ENCODE data around the gene TBRG1. TPM values are rescaled to one million over a fixed set of nuclear protein-coding genes. Genes with fewer than 3 reads are reported as not detected.

Gene TBRG1
- total and polyA plus RNA-seq, 2 experiments from 2014 or later: 27.6 to 43.1 TPM

- H3K4me2 ChIP-seq (ENCODE audit: unreplicated experiment): no peak overlapping the region
- H3K27me3 ChIP-seq (replicated peaks; ENCODE audit: insufficient read depth): no peaks in the 10 kb centered on the region
- no peaks in the 10 kb centered on the region for H3F3A ChIP-seq (ENCODE audit: insufficient read depth)
- H3K9me2 ChIP-seq (ENCODE audit: insufficient read depth): no peaks in the 10 kb centered on the region
- no peaks in the 10 kb centered on the region for H3K4me1 ChIP-seq (ENCODE audit: insufficient read depth)
- no peaks in the 10 kb centered on the region for H4K20me1 ChIP-seq (ENCODE audit: insufficient read depth)
- DNase-seq: no peak
- no peaks in the 10 kb centered on the region for H3K79me2 ChIP-seq (ENCODE audit: insufficient read depth)
- no peak for TF ChIP-seq EZH2 (IDR thresholded peaks at IDR 0.05; ENCODE audit: insufficient read depth, poor library complexity, severe bottlenecking)
- no peak for TF ChIP-seq EZH2phosphoT487 (IDR thresholded peaks at IDR 0.05; ENCODE audit: insufficient read depth, low read depth)
- no peak overlapping the region for H2AFZ ChIP-seq
- no peaks in the 10 kb centered on the region for H3K36me3 ChIP-seq (ENCODE audit: low read depth)
- WGBS, 2 experiments (ENCODE audit: low coverage in 1 of 2, low lambda C conversion rate in 2 of 2, missing lambda C conversion rate in 2 of 2): 95 to 100% methylated on average over 2 of the region's 2 CpGs
- no peaks in the 10 kb centered on the region for H3K9me3 ChIP-seq (ENCODE audit: low read depth)
- no peak overlapping the region for H3K27ac ChIP-seq
- in situ Hi-C loops (cut with MboI): loop anchor here (10.0 kb wide), 1 partner anchor 171 kb away; no protein-coding TSS in a partner anchor
- H3K4me3 ChIP-seq: no peak overlapping the region
- H3K9ac ChIP-seq: no peak overlapping the region
These were observed 41.2 kb downstream of the TBRG1 start for GRCh38 chr11:124663861-124664260.

DNA sequence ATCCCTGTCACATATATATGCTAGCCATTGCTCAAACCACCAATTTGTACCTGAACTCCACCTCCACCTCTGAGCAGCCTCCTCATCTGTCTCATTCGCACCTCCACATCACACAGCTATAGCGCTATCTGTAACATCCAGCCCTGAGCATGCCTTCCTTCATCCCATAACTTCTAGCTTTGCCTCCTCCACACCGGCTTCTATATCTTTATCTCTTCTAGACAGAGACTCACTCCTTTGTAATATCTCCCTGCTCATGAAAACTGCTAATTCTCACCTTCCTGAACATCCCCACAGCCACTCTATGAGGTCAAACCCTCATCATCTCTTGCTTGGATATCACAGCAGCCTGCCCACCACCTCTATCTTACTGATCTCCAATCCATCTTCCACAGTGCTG is 44.9 kb downstream of the TBRG1 start:
- no peaks in the 10 kb centered on the region for H3K27me3 ChIP-seq (replicated peaks; ENCODE audit: insufficient read depth)
- DNase-seq: no peak
- in situ Hi-C loops (cut with MboI): loop anchor here (10.0 kb wide), 1 partner anchor 167 kb away; no protein-coding TSS in a partner anchor
- no peak overlapping the region for H3K4me3 ChIP-seq
- no peaks in the 10 kb centered on the region for H3K9me3 ChIP-seq (ENCODE audit: low read depth)
- H2AFZ ChIP-seq: no peak overlapping the region
- no peak overlapping the region for H3K27ac ChIP-seq
- 0 out of 2 replicates have a peak, but pooled peaks cover 3% of the 10 kb centered on the region for H3K4me1 ChIP-seq (ENCODE audit: insufficient read depth)
- H3K4me2 ChIP-seq (ENCODE audit: unreplicated experiment): no peak overlapping the region
- no peak overlapping the region for H3K9ac ChIP-seq
- H3F3A ChIP-seq (ENCODE audit: insufficient read depth): no peaks in the 10 kb centered on the region
- H3K79me2 ChIP-seq (ENCODE audit: insufficient read depth): no peaks in the 10 kb centered on the region
- no peaks in the 10 kb centered on the region for H3K9me2 ChIP-seq (ENCODE audit: insufficient read depth)
- TF ChIP-seq EZH2phosphoT487 (IDR thresholded peaks at IDR 0.05; ENCODE audit: insufficient read depth, low read depth) (no peak), EZH2 (IDR thresholded peaks at IDR 0.05; ENCODE audit: insufficient read depth, poor library complexity, severe bottlenecking) (no peak)
- no peaks in the 10 kb centered on the region for H3K36me3 ChIP-seq (ENCODE audit: low read depth)
- no peaks in the 10 kb centered on the region for H4K20me1 ChIP-seq (ENCODE audit: insufficient read depth)
- 97 to 100% methylated on average over 3 of the region's 3 CpGs for WGBS, 2 experiments (ENCODE audit: low coverage in 1 of 2, low lambda C conversion rate in 2 of 2, missing lambda C conversion rate in 2 of 2)

GRCh38 chr11:124669193-124669592 is 46.5 kb downstream of the TBRG1 start:
- H3K4me3 ChIP-seq: no peak overlapping the region
- H2AFZ ChIP-seq: no peak overlapping the region
- TF ChIP-seq EZH2 (IDR thresholded peaks at IDR 0.05; ENCODE audit: insufficient read depth, poor library complexity, severe bottlenecking) (no peak), EZH2phosphoT487 (IDR thresholded peaks at IDR 0.05; ENCODE audit: insufficient read depth, low read depth) (no peak)
- no peaks in the 10 kb centered on the region for H3K9me3 ChIP-seq (ENCODE audit: low read depth)
- in situ Hi-C loops (cut with MboI): loop anchor here (10.0 kb wide), 1 partner anchor 166 kb away; no protein-coding TSS in a partner anchor
- H3K27ac ChIP-seq: no peak overlapping the region
- 23 to 25% methylated on average over 8 of the region's 8 CpGs for WGBS, 2 experiments (ENCODE audit: low coverage in 1 of 2, low lambda C conversion rate in 2 of 2, missing lambda C conversion rate in 2 of 2)
- no peaks in the 10 kb centered on the region for H4K20me1 ChIP-seq (ENCODE audit: insufficient read depth)
- no peaks in the 10 kb centered on the region for H3K9me2 ChIP-seq (ENCODE audit: insufficient read depth)
- 0 out of 2 replicates have a peak, but pooled peaks cover 8% of the 10 kb centered on the region for H3K4me1 ChIP-seq (ENCODE audit: insufficient read depth)
- no peaks in the 10 kb centered on the region for H3F3A ChIP-seq (ENCODE audit: insufficient read depth)
- no peaks in the 10 kb centered on the region for H3K79me2 ChIP-seq (ENCODE audit: insufficient read depth)
- no peak overlapping the region for H3K9ac ChIP-seq
- no peak overlapping the region for H3K4me2 ChIP-seq (ENCODE audit: unreplicated experiment)
- H3K36me3 ChIP-seq (ENCODE audit: low read depth): no peaks in the 10 kb centered on the region
- no peaks in the 10 kb centered on the region for H3K27me3 ChIP-seq (replicated peaks; ENCODE audit: insufficient read depth)
- peak; percentile 63 for DNase-seq

DNA sequence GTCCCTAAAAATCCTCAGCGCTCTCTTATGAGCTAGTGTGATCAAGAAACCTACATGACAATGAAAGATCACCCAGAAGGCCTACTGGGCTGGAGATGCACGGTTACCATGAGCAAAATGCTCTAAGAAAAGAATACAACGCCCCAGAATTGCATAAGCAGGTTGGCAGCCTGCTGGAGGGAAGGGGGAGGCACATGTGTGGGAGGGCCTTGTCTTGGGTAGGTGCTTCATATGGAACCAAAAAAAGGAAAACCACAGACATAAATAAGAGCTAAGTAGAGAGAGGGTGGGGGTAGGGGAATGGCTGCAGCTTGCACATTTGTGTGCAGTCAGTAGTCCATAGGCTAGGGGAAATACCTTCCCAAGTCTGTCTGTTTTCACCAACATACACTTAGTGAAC is 48.1 kb downstream of the TBRG1 start:
- H3K4me3 ChIP-seq: no peak overlapping the region
- no peak for TF ChIP-seq EZH2 (IDR thresholded peaks at IDR 0.05; ENCODE audit: insufficient read depth, poor library complexity, severe bottlenecking)
- no peaks in the 10 kb centered on the region for H3F3A ChIP-seq (ENCODE audit: insufficient read depth)
- H3K4me2 ChIP-seq (ENCODE audit: unreplicated experiment): no peak overlapping the region
- H3K9me2 ChIP-seq (ENCODE audit: insufficient read depth): no peaks in the 10 kb centered on the region
- no peaks in the 10 kb centered on the region for H4K20me1 ChIP-seq (ENCODE audit: insufficient read depth)
- in situ Hi-C loops (cut with MboI): loop anchor here (10.0 kb wide), 1 partner anchor 94 kb away; the partner anchor contains the start of gene ESAM
- H3K27me3 ChIP-seq (replicated peaks; ENCODE audit: insufficient read depth): no peaks in the 10 kb centered on the region
- peak; percentile 13 for DNase-seq
- no peaks in the 10 kb centered on the region for H3K9me3 ChIP-seq (ENCODE audit: low read depth)
- H3K4me1 ChIP-seq (ENCODE audit: insufficient read depth): 0 out of 2 replicates have a peak, but pooled peaks cover 8% of the 10 kb centered on the region
- H2AFZ ChIP-seq: no peak overlapping the region
- H3K9ac ChIP-seq: no peak overlapping the region
- H3K36me3 ChIP-seq (ENCODE audit: low read depth): no peaks in the 10 kb centered on the region
- WGBS, 2 experiments (ENCODE audit: low coverage in 1 of 2, low lambda C conversion rate in 2 of 2, missing lambda C conversion rate in 2 of 2): 30 to 32% methylated on average over 3 of the region's 3 CpGs
- H3K27ac ChIP-seq: no peak overlapping the region
- no peaks in the 10 kb centered on the region for H3K79me2 ChIP-seq (ENCODE audit: insufficient read depth)
